ENCODE data around the gene SLC13A1.

The SLC13A1 gene

GRCh38 chr7:123125231-123125630 lies 74.5 kb downstream of the SLC13A1 start:
- TF ChIP-seq CTCF (IDR thresholded peaks at IDR 0.05): no peak
- no peak overlapping the region for H3K27ac ChIP-seq

- no peak overlapping the region for H3K27ac ChIP-seq
- TF ChIP-seq ZFX (IDR thresholded peaks at IDR 0.05; ENCODE audit: borderline replicate concordance): no peak
These were observed 76.9 kb downstream of the SLC13A1 start for GRCh38 chr7:123122916-123123315.

- no peak overlapping the region for H3K27ac ChIP-seq
- no peak for TF ChIP-seq ZFX (IDR thresholded peaks at IDR 0.05; ENCODE audit: borderline replicate concordance)
- TF ChIP-seq CTCF (IDR thresholded peaks at IDR 0.05): no peak
These were observed 79.5 kb downstream of the SLC13A1 start for GRCh38 chr7:123120286-123120685.

DNA sequence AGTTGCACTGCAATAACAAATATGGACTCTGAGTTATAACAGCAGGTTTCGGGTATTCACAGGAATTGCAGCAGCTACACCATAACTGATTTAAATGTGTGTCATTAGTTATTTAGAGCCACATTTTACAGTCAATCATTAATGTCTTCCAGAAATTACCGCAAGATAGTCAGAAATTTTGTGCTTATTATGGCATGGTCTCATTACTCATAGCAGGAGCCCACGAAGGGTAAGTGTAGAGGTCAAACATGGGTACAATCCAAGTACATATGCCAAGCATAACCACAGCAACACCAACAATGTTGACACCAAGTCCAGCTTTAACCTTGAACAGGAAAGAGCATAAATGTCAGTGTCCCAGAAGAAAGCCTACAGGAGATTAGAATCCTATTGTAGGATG lies 84.4 kb downstream of the SLC13A1 start:
- H3K27ac ChIP-seq: no peak overlapping the region
- no peak for TF ChIP-seq ZFX (IDR thresholded peaks at IDR 0.05; ENCODE audit: borderline replicate concordance)
- no peak for TF ChIP-seq CTCF (IDR thresholded peaks at IDR 0.05)

GRCh38 chr7:123114288-123114687 lies 85.5 kb downstream of the SLC13A1 start:
- H3K27ac ChIP-seq: no peak overlapping the region
- TF ChIP-seq CTCF (IDR thresholded peaks at IDR 0.05) (no peak), ZFX (IDR thresholded peaks at IDR 0.05; ENCODE audit: borderline replicate concordance) (no peak)

GRCh38 chr7:123112833-123113232 lies 86.9 kb downstream of the SLC13A1 start:
- no peak overlapping the region for H3K27ac ChIP-seq
- TF ChIP-seq CTCF (IDR thresholded peaks at IDR 0.05): no peak
- no peak for TF ChIP-seq ZFX (IDR thresholded peaks at IDR 0.05; ENCODE audit: borderline replicate concordance)

DNA sequence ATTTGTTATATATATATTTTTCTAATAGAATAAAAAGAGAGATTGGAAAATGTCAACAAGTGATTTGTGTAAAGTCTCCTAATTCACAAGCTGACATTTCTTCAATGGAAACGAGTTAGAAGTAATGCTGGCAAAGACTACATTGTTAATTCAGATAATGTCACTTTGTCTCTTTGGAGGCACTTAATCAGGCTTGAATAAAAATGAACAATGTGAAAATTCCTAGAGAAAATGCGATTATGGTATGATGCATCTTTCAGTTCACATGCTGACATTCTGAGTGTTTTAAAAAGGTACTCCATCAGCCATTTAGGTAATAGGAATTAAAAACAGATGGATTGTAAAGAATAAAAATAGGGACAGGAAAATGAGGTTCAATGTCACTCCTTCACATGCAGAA lies 100.1 kb downstream of the SLC13A1 start:
- no peak for TF ChIP-seq ZFX (IDR thresholded peaks at IDR 0.05; ENCODE audit: borderline replicate concordance)
- TF ChIP-seq CTCF (IDR thresholded peaks at IDR 0.05): no peak
- no peak overlapping the region for H3K27ac ChIP-seq

DNA sequence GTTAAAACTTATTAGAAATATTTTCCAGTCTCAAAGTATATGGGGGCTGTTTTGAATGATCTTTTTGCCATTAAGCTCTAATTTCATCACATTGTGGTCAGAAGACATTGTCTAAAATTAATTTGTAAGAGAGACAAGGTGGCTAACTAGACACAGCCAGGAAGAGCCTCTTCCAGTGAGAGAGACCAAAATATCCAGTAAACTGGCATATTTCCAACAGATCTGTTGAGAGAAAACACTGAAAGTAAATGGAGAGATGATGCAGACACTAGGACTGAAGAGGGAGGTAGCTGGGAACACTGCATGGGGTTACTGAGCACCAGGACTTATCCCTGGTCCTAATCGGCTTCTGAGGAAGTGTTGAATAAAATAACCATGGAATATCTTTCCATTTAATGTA lies 102.8 kb downstream of the SLC13A1 start:
- TF ChIP-seq ZFX (IDR thresholded peaks at IDR 0.05; ENCODE audit: borderline replicate concordance) (no peak), CTCF (IDR thresholded peaks at IDR 0.05) (no peak)
- H3K27ac ChIP-seq: no peak overlapping the region
